Uterus (tissue), 4 donors: ENCODE measurements around the gene RCAN1. TPM values are rescaled to one million over a fixed set of nuclear protein-coding genes. Genes with fewer than 3 reads are reported as not detected.

Source experiments
- DNase-seq, 2 donors: peaks; one replicate each; pipeline ENCODE4 v3.0.0-alpha.2; 2019 to 2020
- H3K27ac ChIP-seq, 2 donors: fragments of 200-600 bp; sonication (generic); 1 replicate in 1 of 2; 2 replicates in 1 of 2; pipeline ENCODE4 v1.5.1; 2016 to 2018
- H3K27me3 ChIP-seq, 2 donors: fragments of 200-600 bp; sonication (generic); one replicate each; pipeline ENCODE4 v1.5.1; 2018 to 2019; ENCODE audit warnings: control low read depth in 1 of 2
- H3K36me3 ChIP-seq, 2 donors: fragments of 200-600 bp; sonication (generic); one replicate each; pipeline ENCODE4 v1.5.1; 2019; ENCODE audit warnings: control low read depth in 1 of 2
- H3K4me1 ChIP-seq, 2 donors: fragments of 200-600 bp; sonication (generic); one replicate each; pipeline ENCODE4 v1.5.1; 2018 to 2019; ENCODE audit warnings: control low read depth in 1 of 2
- H3K4me3 ChIP-seq, 2 donors: fragments of 200-600 bp; sonication (generic); 1 replicate in 1 of 2; 2 replicates in 1 of 2; pipeline ENCODE4 v1.5.1; 2018 to 2019; ENCODE audit warnings: mild to moderate bottlenecking in 1 of 2
- H3K9me3 ChIP-seq, 2 donors: fragments of 200-600 bp; sonication (generic); one replicate each; pipeline ENCODE4 v1.5.1; 2019; ENCODE audit warnings: control low read depth in 1 of 2
- CTCF ChIP-seq, 4 experiments: fragments of 200-600 bp in 2 of 4; fragments of 450-650 bp in 2 of 4; sonication (generic) in 2 of 4; IDR thresholded peaks; one replicate each; pipeline ENCODE4 v1.5.1; 2016 to 2019; ENCODE audit warnings: antibody characterized with exemption in 4 of 4, mild to moderate bottlenecking in 2 of 4, moderate library complexity in 1 of 4
- POLR2A ChIP-seq, 2 donors: fragments of 450-650 bp; IDR thresholded peaks; one replicate each; pipeline ENCODE4 v1.6.1; 2016; ENCODE audit warnings: antibody characterized with exemption in 2 of 2, mild to moderate bottlenecking in 1 of 2, moderate library complexity in 1 of 2
- intact Hi-C: fragments of 100-400 bp; cut with DNase I; formaldehyde crosslinking; loops from one replicate; pipeline ENCODE4 v1.15.1; 2023; ENCODE audit warnings: low total_unique reads
- total RNA-seq, 4 donors: library from RNA; depleted of rRNA in 3 of 4; stranded (reverse); fragments of >200 nt in 3 of 4; gene quantifications; one replicate each; pipeline versions ENCODE4 v1.1.0 to v1.2.4, GENCODE V29; 2014 to 2023
- donor health status: DM: yes; HTN: yes; CAD: no.

Gene RCAN1
- total RNA-seq, 4 donors from 2014 or later = 12.4 to 22.5 (median 16.5) TPM

- TF ChIP-seq CTCF (IDR thresholded peaks at IDR 0.05) = no peak
- TF ChIP-seq POLR2A (IDR thresholded peaks at IDR 0.05) = no peak
- Histone ChIP-seq H3K4me3 (no peak overlapping the region), H3K4me1 (no peaks in the 10 kb centered on the region), H3K27ac (peak overlapping the region; percentile 24 to 49), H3K27me3 (no peaks in the 10 kb centered on the region), H3K36me3 (no peaks in the 10 kb centered on the region), H3K9me3 (no peaks in the 10 kb centered on the region)
- DNase-seq = no peak
- intact Hi-C loops = no loop called here
These were observed 20.9 kb downstream of the RCAN1 start for GRCh38 chr21:34593954-34594531.

DNA sequence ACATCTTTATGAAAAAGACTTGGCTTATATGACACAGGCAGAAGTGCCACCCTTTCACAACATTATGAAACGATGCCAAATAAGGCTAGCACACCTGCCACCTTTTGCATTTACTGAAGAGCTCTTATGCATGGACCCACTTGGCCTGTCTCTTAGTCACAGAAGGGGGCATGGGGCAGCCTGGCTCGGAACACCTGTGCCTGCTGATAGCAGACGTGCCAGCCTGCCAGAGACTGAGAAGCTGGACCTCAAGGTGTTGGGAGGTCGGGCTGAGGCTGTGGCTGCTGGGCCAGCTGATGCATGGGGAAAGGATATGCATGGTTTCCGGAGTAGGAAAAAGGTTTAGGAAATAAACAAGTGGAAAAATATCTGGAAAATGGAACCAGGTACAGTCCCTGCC lies 21.5 kb downstream of the RCAN1 start:
- Histone ChIP-seq H3K27ac (peak overlapping the region; percentile 24 to 49), H3K9me3 (no peaks in the 10 kb centered on the region), H3K27me3 (no peaks in the 10 kb centered on the region), H3K4me3 (no peak overlapping the region), H3K4me1 (no peaks in the 10 kb centered on the region), H3K36me3 (no peaks in the 10 kb centered on the region)
- TF ChIP-seq CTCF (IDR thresholded peaks at IDR 0.05) = no peak
- TF ChIP-seq POLR2A (IDR thresholded peaks at IDR 0.05) = no peak
- intact Hi-C loops = no loop called here
- no peak for DNase-seq

- Histone ChIP-seq H3K4me1 (no peaks in the 10 kb centered on the region), H3K36me3 (no peaks in the 10 kb centered on the region), H3K4me3 (no peak overlapping the region), H3K27ac (peak overlapping the region in 1 of 2 donors; percentile 53), H3K9me3 (no peaks in the 10 kb centered on the region), H3K27me3 (no peaks in the 10 kb centered on the region)
- TF ChIP-seq POLR2A (IDR thresholded peaks at IDR 0.05) (no peak), CTCF (IDR thresholded peaks at IDR 0.05) (no peak)
- no peak for DNase-seq
- intact Hi-C loops = no loop called here
These were observed 22.6 kb downstream of the RCAN1 start for GRCh38 chr21:34592120-34592955.

DNA sequence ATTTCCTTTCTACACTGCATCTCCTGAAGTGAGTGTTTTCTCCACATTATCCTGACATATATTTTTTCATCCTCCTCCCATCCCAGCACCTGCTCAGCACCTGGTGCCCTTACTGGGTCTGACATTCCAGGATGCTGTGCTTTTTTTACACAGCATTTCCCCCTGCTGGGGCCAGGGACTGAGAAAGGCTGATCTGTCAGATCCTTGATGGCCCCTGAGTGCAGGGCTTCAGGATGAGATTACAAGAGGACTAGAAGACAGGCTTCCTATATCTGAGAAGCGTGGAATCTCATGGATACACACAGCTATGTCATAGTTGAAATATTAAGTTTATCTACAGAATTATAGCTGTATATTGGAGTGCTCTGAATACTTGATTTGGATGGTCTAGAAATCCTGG lies 24.4 kb downstream of the RCAN1 start:
- Histone ChIP-seq H3K4me1 (no peaks in the 10 kb centered on the region), H3K36me3 (no peaks in the 10 kb centered on the region), H3K9me3 (no peaks in the 10 kb centered on the region), H3K27me3 (no peaks in the 10 kb centered on the region), H3K4me3 (no peak overlapping the region), H3K27ac (no peak overlapping the region)
- TF ChIP-seq POLR2A (IDR thresholded peaks at IDR 0.05) (no peak), CTCF (IDR thresholded peaks at IDR 0.05) (no peak)
- intact Hi-C loops = no loop called here
- no peak for DNase-seq

- no peaks in the 10 kb centered on the region for H3K27me3 ChIP-seq
- no peak overlapping the region for H3K27ac ChIP-seq
- no peaks in the 10 kb centered on the region for H3K36me3 ChIP-seq
- H3K4me1 ChIP-seq = no peaks in the 10 kb centered on the region
- intact Hi-C loops = no loop called here
- no peak overlapping the region for H3K4me3 ChIP-seq
- DNase-seq = no peak
- no peak for TF ChIP-seq CTCF (IDR thresholded peaks at IDR 0.05)
- no peak for TF ChIP-seq POLR2A (IDR thresholded peaks at IDR 0.05)
- no peaks in the 10 kb centered on the region for H3K9me3 ChIP-seq
These were observed 25.2 kb downstream of the RCAN1 start for GRCh38 chr21:34589511-34590282.
